Uterus (tissue), 4 donors: Measurements from ENCODE around the gene RHOT1. TPM values are rescaled to one million over a fixed set of nuclear protein-coding genes. Genes with fewer than 3 reads are reported as not detected.
"Not testable (repeated sequence)": the region's sequence is repeated elsewhere in the genome, so short reads cannot be mapped to it uniquely, and the experiment has no call there.

Source experiments
- DNase-seq, 2 donors: peaks; one replicate each; pipeline ENCODE4 v3.0.0-alpha.2; 2019 to 2020
- H3K27ac ChIP-seq, 2 donors: fragments of 200-600 bp; sonication (generic); 1 replicate in 1 of 2; 2 replicates in 1 of 2; pipeline ENCODE4 v1.5.1; 2016 to 2018
- H3K27me3 ChIP-seq, 2 donors: fragments of 200-600 bp; sonication (generic); one replicate each; pipeline ENCODE4 v1.5.1; 2018 to 2019; ENCODE audit warnings: control low read depth in 1 of 2
- H3K36me3 ChIP-seq, 2 donors: fragments of 200-600 bp; sonication (generic); one replicate each; pipeline ENCODE4 v1.5.1; 2019; ENCODE audit warnings: control low read depth in 1 of 2
- H3K4me1 ChIP-seq, 2 donors: fragments of 200-600 bp; sonication (generic); one replicate each; pipeline ENCODE4 v1.5.1; 2018 to 2019; ENCODE audit warnings: control low read depth in 1 of 2
- H3K4me3 ChIP-seq, 2 donors: fragments of 200-600 bp; sonication (generic); 1 replicate in 1 of 2; 2 replicates in 1 of 2; pipeline ENCODE4 v1.5.1; 2018 to 2019; ENCODE audit warnings: mild to moderate bottlenecking in 1 of 2
- H3K9me3 ChIP-seq, 2 donors: fragments of 200-600 bp; sonication (generic); one replicate each; pipeline ENCODE4 v1.5.1; 2019; ENCODE audit warnings: control low read depth in 1 of 2
- POLR2A ChIP-seq, 2 donors: fragments of 450-650 bp; IDR thresholded peaks; one replicate each; pipeline ENCODE4 v1.6.1; 2016; ENCODE audit warnings: antibody characterized with exemption in 2 of 2, mild to moderate bottlenecking in 1 of 2, moderate library complexity in 1 of 2
- intact Hi-C: fragments of 100-400 bp; cut with DNase I; formaldehyde crosslinking; loops from one replicate; pipeline ENCODE4 v1.15.1; 2023; ENCODE audit warnings: low total_unique reads
- total RNA-seq, 4 donors: library from RNA; depleted of rRNA in 3 of 4; stranded (reverse); fragments of >200 nt in 3 of 4; gene quantifications; one replicate each; pipeline versions ENCODE4 v1.1.0 to v1.2.4, GENCODE V29; 2014 to 2023
- TF ChIP-seq, protein P1 (sequence below), 4 experiments: fragments of 200-600 bp in 2 of 4; fragments of 450-650 bp in 2 of 4; sonication (generic) in 2 of 4; IDR thresholded peaks; one replicate each; pipeline ENCODE4 v1.5.1; 2016 to 2019; ENCODE audit warnings: antibody characterized with exemption in 4 of 4, mild to moderate bottlenecking in 2 of 4, moderate library complexity in 1 of 4
- donor health status: DM: yes; HTN: yes; CAD: no.

Gene RHOT1
- total RNA-seq, 4 donors from 2014 or later = 15.6 to 86.2 (median 53.8) TPM

DNA sequence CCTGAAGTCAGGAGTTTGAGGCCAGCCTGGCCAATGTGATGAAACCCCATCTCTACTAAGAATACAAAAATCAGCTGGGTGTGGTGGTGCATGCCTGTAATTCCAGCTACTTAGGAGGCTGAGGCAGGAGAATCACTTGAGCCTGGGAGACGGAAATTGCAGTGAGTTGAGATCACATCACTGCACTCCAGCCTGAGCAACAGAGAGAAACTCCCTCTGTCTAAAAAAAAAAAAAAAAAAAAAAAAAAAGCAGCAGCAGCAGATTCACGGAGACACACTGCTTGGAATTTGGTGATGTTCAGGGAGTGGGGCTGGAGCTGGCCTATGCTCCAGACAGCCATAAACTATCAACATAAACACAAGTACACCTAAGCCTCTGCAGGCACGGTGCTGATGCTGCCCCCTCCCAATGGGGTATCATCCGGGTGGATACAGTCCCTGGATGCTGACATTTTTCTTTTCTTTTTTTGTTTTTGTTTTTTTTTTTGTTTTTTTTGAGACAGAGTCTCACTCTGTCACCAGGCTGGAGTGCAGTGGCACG, 39.6 kb upstream of the RHOT1 start:
- no peak overlapping the region for H3K27ac ChIP-seq
- DNase-seq = no peak
- intact Hi-C loops = no loop called here
- TF ChIP-seq, protein P1, sequence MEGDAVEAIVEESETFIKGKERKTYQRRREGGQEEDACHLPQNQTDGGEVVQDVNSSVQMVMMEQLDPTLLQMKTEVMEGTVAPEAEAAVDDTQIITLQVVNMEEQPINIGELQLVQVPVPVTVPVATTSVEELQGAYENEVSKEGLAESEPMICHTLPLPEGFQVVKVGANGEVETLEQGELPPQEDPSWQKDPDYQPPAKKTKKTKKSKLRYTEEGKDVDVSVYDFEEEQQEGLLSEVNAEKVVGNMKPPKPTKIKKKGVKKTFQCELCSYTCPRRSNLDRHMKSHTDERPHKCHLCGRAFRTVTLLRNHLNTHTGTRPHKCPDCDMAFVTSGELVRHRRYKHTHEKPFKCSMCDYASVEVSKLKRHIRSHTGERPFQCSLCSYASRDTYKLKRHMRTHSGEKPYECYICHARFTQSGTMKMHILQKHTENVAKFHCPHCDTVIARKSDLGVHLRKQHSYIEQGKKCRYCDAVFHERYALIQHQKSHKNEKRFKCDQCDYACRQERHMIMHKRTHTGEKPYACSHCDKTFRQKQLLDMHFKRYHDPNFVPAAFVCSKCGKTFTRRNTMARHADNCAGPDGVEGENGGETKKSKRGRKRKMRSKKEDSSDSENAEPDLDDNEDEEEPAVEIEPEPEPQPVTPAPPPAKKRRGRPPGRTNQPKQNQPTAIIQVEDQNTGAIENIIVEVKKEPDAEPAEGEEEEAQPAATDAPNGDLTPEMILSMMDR (IDR thresholded peaks at IDR 0.05) = no peak
- no peak for TF ChIP-seq POLR2A (IDR thresholded peaks at IDR 0.05)
- H3K9me3 ChIP-seq = no peaks in the 10 kb centered on the region
- no peaks in the 10 kb centered on the region for H3K36me3 ChIP-seq
- no peak overlapping the region for H3K4me3 ChIP-seq
- H3K27me3 ChIP-seq = no peaks in the 10 kb centered on the region
- no peaks in the 10 kb centered on the region for H3K4me1 ChIP-seq

DNA sequence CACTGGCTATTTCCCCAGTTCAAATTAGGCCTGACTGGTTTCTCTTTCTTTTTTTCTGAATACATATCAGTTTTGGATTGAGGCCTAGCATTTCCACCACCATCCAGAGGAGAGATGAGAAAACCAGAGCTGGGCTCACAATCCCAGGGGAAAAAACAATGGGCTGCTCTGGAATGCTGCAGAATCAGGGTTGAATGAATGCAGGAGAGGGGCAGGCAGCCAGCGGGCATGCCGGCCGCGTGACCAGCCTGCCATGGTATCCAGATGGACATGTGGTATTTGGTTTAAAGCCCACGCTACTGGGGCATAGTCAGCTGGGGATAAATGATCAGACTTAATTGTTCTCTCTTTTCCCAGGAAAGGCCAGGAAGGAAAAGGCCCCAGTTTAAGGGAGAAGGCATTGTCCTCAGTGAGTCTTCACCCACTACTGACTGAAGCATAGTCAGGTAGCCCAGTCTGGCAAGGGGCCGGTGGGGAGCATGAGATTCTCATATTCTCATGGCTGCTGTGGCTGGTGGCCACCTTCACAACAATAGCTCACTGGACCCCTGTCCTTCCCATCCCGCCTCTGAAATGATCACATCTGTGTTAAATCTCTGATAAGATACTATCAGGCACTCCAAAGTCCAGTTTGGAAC, 38.7 kb upstream of the RHOT1 start:
- intact Hi-C loops = no loop called here
- no peak for DNase-seq

DNA sequence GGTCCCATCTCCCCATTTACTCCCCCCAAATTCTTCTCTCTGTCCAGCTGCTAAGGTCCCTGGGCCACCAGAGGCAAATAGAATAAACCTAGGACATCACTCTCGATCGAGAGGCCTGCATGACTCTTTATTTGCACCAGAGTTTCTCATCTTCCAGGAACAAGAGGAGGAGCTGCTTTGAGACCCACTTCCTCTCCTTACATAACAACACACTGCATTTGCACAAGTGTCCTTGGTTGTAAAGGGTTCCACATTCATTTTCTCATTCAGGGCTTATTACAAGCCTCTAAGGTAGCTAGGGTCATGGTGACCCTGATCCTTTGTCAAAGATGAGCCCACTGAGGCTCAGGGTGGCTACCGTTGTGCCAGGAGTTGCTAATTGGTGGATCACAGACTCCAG, 38.1 kb upstream of the RHOT1 start:
- intact Hi-C loops = no loop called here
- DNase-seq = no peak
- no peaks in the 10 kb centered on the region for H3K4me1 ChIP-seq
- H3K27me3 ChIP-seq = no peaks in the 10 kb centered on the region
- no peaks in the 10 kb centered on the region for H3K36me3 ChIP-seq
- no peak overlapping the region for H3K4me3 ChIP-seq
- H3K27ac ChIP-seq = no peak overlapping the region
- no peaks in the 10 kb centered on the region for H3K9me3 ChIP-seq
- no peak for TF ChIP-seq POLR2A (IDR thresholded peaks at IDR 0.05)
- TF ChIP-seq, protein P1 (IDR thresholded peaks at IDR 0.05) = no peak

More for the DNA sequence above, 38.7 kb upstream of the RHOT1 start:
- Histone ChIP-seq H3K27ac (no peak overlapping the region), H3K4me3 (no peak overlapping the region), H3K9me3 (no peaks in the 10 kb centered on the region), H3K36me3 (no peaks in the 10 kb centered on the region), H3K27me3 (no peaks in the 10 kb centered on the region), H3K4me1 (no peaks in the 10 kb centered on the region)
- TF ChIP-seq, protein P1 (IDR thresholded peaks at IDR 0.05) = no peak

DNA sequence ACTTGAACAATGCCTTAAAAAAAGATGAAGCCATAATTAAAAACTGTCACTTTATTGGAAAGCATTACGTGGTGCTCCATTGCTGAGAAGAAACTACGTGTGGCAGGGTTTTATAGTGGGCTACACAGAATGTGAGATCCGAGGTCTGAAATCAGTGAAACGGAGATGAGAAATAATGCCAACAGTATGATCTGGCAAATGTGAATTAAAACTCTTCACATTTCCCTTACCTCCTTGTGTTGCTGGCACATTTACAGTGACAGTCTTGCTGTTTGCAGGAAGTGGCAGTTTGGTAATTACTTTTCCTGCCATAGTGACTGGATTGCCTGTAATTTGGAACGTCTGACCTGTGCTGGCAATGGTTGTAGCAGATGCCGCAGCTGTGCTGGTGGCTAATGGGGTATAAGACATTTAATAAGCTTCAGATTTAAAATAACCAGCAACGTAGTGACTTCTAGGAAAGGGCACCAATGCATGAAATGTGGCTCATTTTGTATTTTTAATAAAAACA, 35.8 kb upstream of the RHOT1 start:
- H3K27ac ChIP-seq, DNase-seq, H3K27me3 ChIP-seq, H3K36me3 ChIP-seq, H3K4me3 ChIP-seq, H3K9me3 ChIP-seq, H3K4me1 ChIP-seq, intact Hi-C loops: not testable (repeated sequence)

DNA sequence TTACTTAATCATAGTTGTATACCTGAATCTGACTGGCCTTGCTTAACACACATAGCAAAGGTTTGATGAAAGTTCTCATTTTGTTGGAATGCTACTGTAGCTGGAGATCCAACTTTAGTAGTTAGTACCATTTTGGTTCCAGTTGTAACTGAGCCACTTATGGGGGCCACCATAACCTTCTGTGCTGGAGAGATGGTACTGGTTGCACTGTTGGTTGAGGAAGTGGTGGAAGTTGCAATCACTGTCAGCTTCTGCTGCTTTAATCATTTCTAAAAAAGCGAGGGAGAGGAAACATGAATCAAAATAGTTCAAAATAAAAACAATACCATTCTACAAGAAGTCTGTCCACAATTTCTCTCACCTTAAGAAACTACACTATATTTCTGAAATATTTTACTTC, 35.1 kb upstream of the RHOT1 start:
- H3K36me3 ChIP-seq, H3K4me1 ChIP-seq, H3K4me3 ChIP-seq, H3K9me3 ChIP-seq, DNase-seq, H3K27me3 ChIP-seq, intact Hi-C loops, H3K27ac ChIP-seq: not testable (repeated sequence)

DNA sequence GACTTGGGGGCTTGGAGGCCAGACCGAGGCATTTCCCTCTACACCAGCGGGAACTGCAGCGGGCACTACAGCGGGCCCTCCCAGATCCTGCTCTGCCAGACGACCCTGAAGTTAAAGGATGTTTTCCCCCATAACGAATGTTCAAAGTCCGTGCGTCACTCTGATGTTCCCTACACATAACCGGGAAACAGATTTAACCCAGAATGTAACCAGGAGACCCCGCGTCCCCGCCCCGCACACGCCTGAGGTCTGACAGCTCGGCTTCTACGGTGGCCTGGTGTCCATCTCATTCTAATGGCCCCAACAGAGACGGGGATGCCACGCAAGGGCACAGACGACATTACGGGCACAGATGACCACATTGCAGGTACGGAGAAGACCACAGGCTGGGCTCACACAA, 31.7 kb upstream of the RHOT1 start:
- Histone ChIP-seq H3K36me3 (no peaks in the 10 kb centered on the region), H3K4me1 (no peaks in the 10 kb centered on the region), H3K27ac (no peak overlapping the region), H3K4me3 (no peak overlapping the region), H3K9me3 (no peaks in the 10 kb centered on the region), H3K27me3 (no peaks in the 10 kb centered on the region)
- no peak for DNase-seq
- intact Hi-C loops = no loop called here
- TF ChIP-seq, protein P1 (IDR thresholded peaks at IDR 0.05) = no peak
- TF ChIP-seq POLR2A (IDR thresholded peaks at IDR 0.05) = no peak
